ENCODE data around the gene LAMA5. TPM values are rescaled to one million over a fixed set of nuclear protein-coding genes. Genes with fewer than 3 reads are reported as not detected.

LAMA5 gene
- total RNA-seq, 1 donor from 2014 or later = 70.9 TPM

Small RNA genes within 50 kb of the gene (microRNA-seq; reads per million reads assigned to microRNA genes)
- not detected for gene MIR4758

Other genes starting within 250 kb of the LAMA5 start
- 51.6 TPM for gene LSM14B, start 244.8 kb downstream of the LAMA5 start, total RNA-seq
- 233 TPM for gene PSMA7, start 223.9 kb downstream of the LAMA5 start, total RNA-seq
- gene SS18L1, start 223.5 kb downstream of the LAMA5 start, total RNA-seq = 9.0 TPM
- 25.9 TPM for gene MTG2, start 184.3 kb downstream of the LAMA5 start, total RNA-seq
- gene HRH3, start 147.0 kb downstream of the LAMA5 start, total RNA-seq = not detected
- gene OSBPL2, start 128.8 kb downstream of the LAMA5 start, total RNA-seq = 55.3 TPM
- 70.5 TPM for gene ADRM1, start 64.3 kb downstream of the LAMA5 start, total RNA-seq
- gene RPS21, start 19.8 kb upstream of the LAMA5 start, total RNA-seq = 661 TPM
- 12.0 TPM for gene CABLES2, start 40.0 kb upstream of the LAMA5 start, total RNA-seq
- gene RBBP8NL, start 60.2 kb upstream of the LAMA5 start, total RNA-seq = not detected
- gene GATA5, start 108.7 kb upstream of the LAMA5 start, total RNA-seq = 0.69 TPM